Cardiac fibroblast (primary cell): ENCODE results near the gene TMEM45A.
A peak's percentile ranks its signal among the peaks of the same experiment; 100 is the strongest.

ENCODE experiments used
- DNase-seq, 2 donors: peaks; one replicate each; pipeline versions ENCODE4 v3.0.0 to v3.0.0-alpha.2; 2010; ENCODE audit warnings: low read depth in 2 of 2
- H3K4me3 ChIP-seq, 2 donors: replicated peaks in 1 of 2; 1 replicate in 1 of 2; 2 replicates in 1 of 2; pipeline ENCODE4 v1.5.1; 2011; ENCODE audit warnings: low read depth in 2 of 2, low read length in 2 of 2, mild to moderate bottlenecking in 2 of 2, moderate library complexity in 1 of 2
- TF ChIP-seq, protein P1 (sequence below): IDR thresholded peaks from one replicate; pipeline ENCODE4 v1.5.1; 2011; ENCODE audit warnings: low read depth, mild to moderate bottlenecking, low read length, inconsistent platforms

The TMEM45A gene

DNA sequence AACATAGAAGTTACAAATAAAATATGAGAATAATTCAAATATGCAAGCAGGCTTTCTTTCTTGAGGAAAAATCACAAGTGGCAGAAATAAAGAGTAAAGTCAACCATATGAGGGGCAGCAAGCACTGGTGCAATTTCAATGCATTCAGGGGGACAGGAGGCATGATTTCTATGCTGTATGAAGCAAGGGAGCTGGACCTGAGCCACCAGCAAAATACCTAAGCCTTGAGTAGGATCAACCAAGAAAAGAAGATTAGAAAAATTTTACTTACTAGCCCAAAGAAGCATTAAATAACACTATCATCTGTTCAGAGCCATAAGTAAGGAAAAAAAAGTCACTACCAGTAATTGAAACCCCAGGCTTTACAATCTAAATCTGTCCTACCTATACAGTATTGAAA is 123.3 kb downstream of the TMEM45A start:
- no peak overlapping the region for H3K4me3 ChIP-seq
- peak; percentile 49 to 56 for DNase-seq
- TF ChIP-seq, protein P1, sequence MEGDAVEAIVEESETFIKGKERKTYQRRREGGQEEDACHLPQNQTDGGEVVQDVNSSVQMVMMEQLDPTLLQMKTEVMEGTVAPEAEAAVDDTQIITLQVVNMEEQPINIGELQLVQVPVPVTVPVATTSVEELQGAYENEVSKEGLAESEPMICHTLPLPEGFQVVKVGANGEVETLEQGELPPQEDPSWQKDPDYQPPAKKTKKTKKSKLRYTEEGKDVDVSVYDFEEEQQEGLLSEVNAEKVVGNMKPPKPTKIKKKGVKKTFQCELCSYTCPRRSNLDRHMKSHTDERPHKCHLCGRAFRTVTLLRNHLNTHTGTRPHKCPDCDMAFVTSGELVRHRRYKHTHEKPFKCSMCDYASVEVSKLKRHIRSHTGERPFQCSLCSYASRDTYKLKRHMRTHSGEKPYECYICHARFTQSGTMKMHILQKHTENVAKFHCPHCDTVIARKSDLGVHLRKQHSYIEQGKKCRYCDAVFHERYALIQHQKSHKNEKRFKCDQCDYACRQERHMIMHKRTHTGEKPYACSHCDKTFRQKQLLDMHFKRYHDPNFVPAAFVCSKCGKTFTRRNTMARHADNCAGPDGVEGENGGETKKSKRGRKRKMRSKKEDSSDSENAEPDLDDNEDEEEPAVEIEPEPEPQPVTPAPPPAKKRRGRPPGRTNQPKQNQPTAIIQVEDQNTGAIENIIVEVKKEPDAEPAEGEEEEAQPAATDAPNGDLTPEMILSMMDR, result no peak

DNA sequence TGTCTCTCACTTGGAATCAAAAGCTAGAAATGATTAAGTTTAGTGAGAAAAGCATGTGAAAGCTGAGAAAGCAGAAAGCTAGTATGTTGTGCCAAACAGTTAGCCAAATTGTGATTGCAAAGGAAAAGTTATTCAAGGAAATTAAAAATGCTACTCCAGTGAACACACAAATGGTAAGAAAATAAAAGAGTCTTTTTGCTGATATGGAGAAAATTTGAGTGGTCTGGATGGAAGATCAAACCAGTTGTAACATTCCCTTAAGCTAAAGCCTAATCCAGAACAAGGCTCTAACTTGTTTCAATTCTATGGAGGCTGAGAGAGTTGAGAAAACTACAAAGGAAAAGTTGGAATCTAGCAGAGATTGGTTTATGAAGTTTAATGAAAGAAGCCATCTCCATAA is 128.8 kb downstream of the TMEM45A start:
- no peak for DNase-seq
- TF ChIP-seq, protein P1, result no peak
- H3K4me3 ChIP-seq, result no peak overlapping the region
